HL-60 (cell line): ENCODE measurements around the gene CNIH2.

Source experiments
- DNase-seq, 2 experiments: peaks; one replicate each; pipeline ENCODE4 v3.0.0-alpha.2; 2010 to 2020; ENCODE audit warnings: low read depth in 1 of 2, low spot score in 1 of 2
- H3K27ac ChIP-seq: fragments of 250-450 bp; sonication (Bioruptor Pico); replicated peaks from 2 replicates; pipeline ENCODE4 v1.5.1; 2020; ENCODE audit warnings: mild to moderate bottlenecking, moderate library complexity
- H3K27me3 ChIP-seq: fragments of 250-450 bp; sonication (Bioruptor Pico); 2 replicates; pipeline ENCODE4 v1.5.1; 2021; ENCODE audit warnings: mild to moderate bottlenecking, moderate library complexity; ENCODE audit not compliant: insufficient read depth, poor library complexity, severe bottlenecking
- H3K4me3 ChIP-seq: replicated peaks from 2 replicates; pipeline ENCODE4 v1.5.1; 2011; ENCODE audit warnings: mild to moderate bottlenecking, control low read depth, low read length; ENCODE audit not compliant: insufficient read depth
- CTCF ChIP-seq: IDR thresholded peaks from one replicate; pipeline ENCODE4 v1.5.1; 2011; ENCODE audit warnings: low read length, control low read depth, inconsistent platforms; ENCODE audit not compliant: insufficient read depth
- GABPA ChIP-seq: IDR thresholded peaks from 2 replicates; pipeline ENCODE4 v1.6.1; 2012; ENCODE audit warnings: low read depth
- POLR2AphosphoS5 ChIP-seq: IDR thresholded peaks from 2 replicates; pipeline ENCODE4 v1.6.1; 2012; ENCODE audit warnings: low read depth
- REST ChIP-seq: IDR thresholded peaks from 2 replicates; pipeline ENCODE4 v1.6.1; 2012; ENCODE audit warnings: low read depth; ENCODE audit not compliant: insufficient replicate concordance
- SPI1 ChIP-seq: IDR thresholded peaks from 2 replicates; pipeline ENCODE4 v1.6.1; 2012; ENCODE audit warnings: low read depth, mild to moderate bottlenecking, borderline replicate concordance

Gene CNIH2

GRCh38 chr11:66330931-66331330 lies 53.0 kb downstream of the CNIH2 start:
- Histone ChIP-seq H3K27me3 (no peaks in the 10 kb centered on the region), H3K27ac (no peak overlapping the region), H3K4me3 (no peak overlapping the region)
- no peak for TF ChIP-seq CTCF
- no peak for TF ChIP-seq GABPA
- no peak for TF ChIP-seq REST
- no peak for TF ChIP-seq POLR2AphosphoS5
- no peak for TF ChIP-seq SPI1
- DNase-seq: no peak

GRCh38 chr11:66331542-66332370 lies 53.8 kb downstream of the CNIH2 start:
- no peaks in the 10 kb centered on the region for H3K27me3 ChIP-seq
- TF ChIP-seq GABPA: no peak
- TF ChIP-seq SPI1: no peak
- TF ChIP-seq REST: no peak
- TF ChIP-seq POLR2AphosphoS5: no peak
- TF ChIP-seq CTCF: no peak
- H3K27ac ChIP-seq: no peak overlapping the region
- no peak for DNase-seq
- H3K4me3 ChIP-seq: no peak overlapping the region

GRCh38 chr11:66332371-66333219 lies 54.6 kb downstream of the CNIH2 start:
- TF ChIP-seq POLR2AphosphoS5: no peak
- no peak for TF ChIP-seq CTCF
- TF ChIP-seq SPI1: no peak
- no peak for TF ChIP-seq GABPA
- no peak for TF ChIP-seq REST
- no peak for DNase-seq
- no peaks in the 10 kb centered on the region for H3K27me3 ChIP-seq
- no peak overlapping the region for H3K27ac ChIP-seq
- H3K4me3 ChIP-seq: no peak overlapping the region
